ENCODE measurements around the gene FOXB1. TPM values are rescaled to one million over a fixed set of nuclear protein-coding genes. Genes with fewer than 3 reads are reported as not detected.

The FOXB1 gene
- total RNA-seq, 1 donor from 2014 or later, result not detected

DNA sequence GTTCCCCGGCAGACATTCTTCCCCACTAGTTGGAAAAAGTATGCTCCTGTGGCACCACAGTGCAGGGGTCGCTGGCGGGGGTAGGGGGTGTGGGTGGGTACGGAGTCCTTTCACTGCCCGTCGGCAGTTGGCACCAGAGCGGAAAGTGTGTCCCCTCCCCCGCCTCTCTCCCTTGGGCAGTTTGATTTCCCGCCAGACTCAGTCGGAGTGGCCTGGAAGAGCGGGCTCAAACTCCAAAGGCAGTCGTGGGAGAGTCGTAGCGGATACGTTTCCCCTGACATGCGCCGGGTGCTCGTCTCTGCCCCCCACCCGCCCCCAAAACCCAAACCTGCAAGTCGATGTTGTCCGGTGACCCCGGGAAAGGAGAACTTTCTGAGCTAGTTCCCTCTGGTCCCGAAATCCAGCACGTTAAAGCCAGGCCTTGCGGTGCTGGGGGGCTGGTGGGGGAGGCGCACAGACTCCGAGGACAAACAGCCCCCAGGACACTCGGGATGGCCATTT is 4.4 kb upstream of the FOXB1 start:
- Histone ChIP-seq H3K27ac (no peak overlapping the region), H3K27me3 (peaks cover 99% of the 10 kb centered on the region), H3K4me1 (peaks cover 19% of the 10 kb centered on the region), H3K4me3 (no peak overlapping the region), H3K9me3 (no peaks in the 10 kb centered on the region), H3K36me3 (no peaks in the 10 kb centered on the region)
- intact Hi-C loops (cut with DNase I), result no loop called here
- TF ChIP-seq, protein P1, sequence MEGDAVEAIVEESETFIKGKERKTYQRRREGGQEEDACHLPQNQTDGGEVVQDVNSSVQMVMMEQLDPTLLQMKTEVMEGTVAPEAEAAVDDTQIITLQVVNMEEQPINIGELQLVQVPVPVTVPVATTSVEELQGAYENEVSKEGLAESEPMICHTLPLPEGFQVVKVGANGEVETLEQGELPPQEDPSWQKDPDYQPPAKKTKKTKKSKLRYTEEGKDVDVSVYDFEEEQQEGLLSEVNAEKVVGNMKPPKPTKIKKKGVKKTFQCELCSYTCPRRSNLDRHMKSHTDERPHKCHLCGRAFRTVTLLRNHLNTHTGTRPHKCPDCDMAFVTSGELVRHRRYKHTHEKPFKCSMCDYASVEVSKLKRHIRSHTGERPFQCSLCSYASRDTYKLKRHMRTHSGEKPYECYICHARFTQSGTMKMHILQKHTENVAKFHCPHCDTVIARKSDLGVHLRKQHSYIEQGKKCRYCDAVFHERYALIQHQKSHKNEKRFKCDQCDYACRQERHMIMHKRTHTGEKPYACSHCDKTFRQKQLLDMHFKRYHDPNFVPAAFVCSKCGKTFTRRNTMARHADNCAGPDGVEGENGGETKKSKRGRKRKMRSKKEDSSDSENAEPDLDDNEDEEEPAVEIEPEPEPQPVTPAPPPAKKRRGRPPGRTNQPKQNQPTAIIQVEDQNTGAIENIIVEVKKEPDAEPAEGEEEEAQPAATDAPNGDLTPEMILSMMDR (IDR thresholded peaks at IDR 0.05), result no peak
- ATAC-seq, result no peak
- DNase-seq, result no peak

DNA sequence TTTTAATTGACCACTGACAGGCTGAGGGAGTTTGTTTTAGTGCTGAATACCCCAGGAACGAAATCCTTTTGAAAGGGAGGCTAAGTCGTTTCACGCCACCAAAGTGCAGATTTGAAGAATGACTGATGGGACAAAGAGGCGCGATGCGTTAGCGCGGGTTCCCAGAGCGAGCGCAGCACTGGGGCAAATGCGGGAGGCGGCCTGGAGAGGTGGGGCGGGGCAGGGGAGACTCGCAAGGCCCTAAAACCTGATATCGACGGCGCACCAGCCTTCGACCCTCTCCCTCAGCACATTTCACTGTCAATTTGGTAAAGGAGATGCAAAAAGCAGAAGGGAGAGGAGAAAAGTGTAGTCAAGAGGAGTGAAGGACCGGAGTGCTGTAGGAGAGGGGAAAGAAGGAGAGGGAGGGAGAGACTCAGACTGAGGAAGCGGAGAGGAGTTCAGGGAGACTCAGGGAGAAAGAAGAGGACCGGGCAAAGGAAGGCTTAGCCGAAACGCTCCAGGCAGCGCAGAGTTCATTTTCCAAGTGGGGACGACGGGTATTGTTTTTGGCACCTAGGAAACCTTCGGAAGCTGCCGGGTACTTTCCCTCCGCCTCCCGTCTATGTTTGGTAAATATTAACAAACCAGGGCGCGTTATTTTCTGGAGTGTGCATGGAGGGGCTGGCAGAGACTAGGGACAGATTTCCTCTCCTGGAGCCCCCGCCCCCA is 3.8 kb upstream of the FOXB1 start:
- Histone ChIP-seq H3K27me3 (peaks cover 99% of the 10 kb centered on the region), H3K36me3 (no peaks in the 10 kb centered on the region), H3K9me3 (no peaks in the 10 kb centered on the region), H3K4me1 (peaks cover 25% of the 10 kb centered on the region), H3K4me3 (no peak overlapping the region), H3K27ac (no peak overlapping the region)
- TF ChIP-seq, protein P1 (IDR thresholded peaks at IDR 0.05), result no peak
- no peak for DNase-seq
- no peak for ATAC-seq
- intact Hi-C loops (cut with DNase I), result no loop called here

DNA sequence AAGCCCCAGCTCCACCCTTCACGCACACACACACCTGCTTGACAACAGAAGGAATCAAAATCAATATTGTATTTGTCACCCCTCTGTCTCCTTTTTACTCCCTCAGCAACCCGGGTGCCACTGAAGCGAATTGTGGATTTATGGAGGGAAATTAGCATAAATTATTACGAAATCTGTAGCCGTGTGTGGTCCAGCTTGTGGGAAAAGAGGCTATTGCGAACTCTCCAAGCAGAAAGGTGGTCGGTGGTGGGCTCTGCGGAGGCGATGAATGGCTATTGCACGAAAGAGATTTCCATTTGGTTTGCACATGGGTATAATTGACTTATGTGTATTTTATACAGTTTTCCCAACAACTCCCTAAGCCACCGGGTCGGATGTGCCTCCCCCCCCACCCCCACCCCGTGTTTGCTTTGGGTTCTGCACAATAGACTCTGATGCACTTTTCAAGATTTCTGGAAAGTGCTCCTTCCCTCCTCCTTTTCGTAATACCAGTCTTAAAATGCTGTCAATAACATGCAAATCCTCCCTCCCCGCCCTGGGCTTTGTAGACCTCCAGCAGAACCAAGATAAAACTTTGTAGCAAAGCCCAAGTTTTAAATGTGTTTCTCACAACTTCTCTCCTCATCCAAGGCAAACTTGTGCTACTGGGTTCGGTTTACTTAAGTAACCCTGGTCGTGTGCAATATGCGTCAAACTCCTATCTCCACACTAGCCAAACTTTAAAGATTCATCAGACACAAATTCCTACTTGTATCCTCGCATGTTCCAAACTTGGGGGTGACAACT is 3.1 kb upstream of the FOXB1 start:
- H3K4me1 ChIP-seq, result peaks cover 33% of the 10 kb centered on the region
- DNase-seq, result no peak
- no peak overlapping the region for H3K4me3 ChIP-seq
- no peak for ATAC-seq
- no peaks in the 10 kb centered on the region for H3K36me3 ChIP-seq
- peaks cover 99% of the 10 kb centered on the region for H3K27me3 ChIP-seq
- TF ChIP-seq, protein P1 (IDR thresholded peaks at IDR 0.05), result no peak
- H3K27ac ChIP-seq, result no peak overlapping the region
- intact Hi-C loops (cut with DNase I), result no loop called here
- H3K9me3 ChIP-seq, result no peaks in the 10 kb centered on the region

DNA sequence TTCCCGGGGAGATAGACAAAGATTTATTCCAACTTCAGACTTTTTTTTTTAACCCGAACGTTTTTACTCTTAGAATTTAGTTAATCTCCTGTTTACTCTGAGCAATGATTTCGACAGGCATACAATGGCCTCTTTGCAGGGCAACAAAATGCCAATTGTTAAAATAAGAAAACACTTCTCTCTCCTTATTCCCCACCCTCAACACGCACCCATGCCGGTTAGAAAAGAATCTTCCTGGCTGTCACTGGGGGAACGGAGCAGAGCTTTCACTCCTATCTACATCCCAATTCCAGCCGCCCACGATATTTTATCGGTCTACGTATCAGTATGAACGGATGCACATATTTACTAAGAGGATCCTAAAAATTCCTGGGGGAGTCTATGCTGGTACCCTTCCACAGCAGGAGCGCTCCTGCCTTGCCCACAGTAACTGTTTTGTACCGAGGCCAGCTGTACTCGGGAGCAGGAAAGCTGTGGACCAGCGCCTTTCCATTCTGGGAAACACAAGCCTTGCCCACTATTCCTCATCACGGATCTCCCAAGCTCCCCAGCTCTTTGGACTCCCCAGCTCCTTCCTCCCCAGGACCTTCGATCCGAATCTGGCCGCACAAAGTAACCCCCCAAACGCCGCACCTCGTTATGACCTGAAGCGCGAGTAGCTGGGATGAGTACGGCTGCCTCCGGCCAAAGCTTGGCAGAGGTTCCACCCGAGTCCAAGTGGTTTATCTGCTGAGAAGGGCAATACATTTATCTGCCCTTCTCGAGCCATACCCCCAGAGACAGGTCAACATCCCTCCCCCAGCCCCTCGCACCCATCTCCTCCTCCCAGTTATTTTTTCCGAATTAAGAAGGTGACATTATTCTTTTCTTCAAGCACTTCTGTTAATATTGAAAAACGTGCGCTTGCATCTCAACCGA is 2.2 kb upstream of the FOXB1 start:
- intact Hi-C loops (cut with DNase I), result no loop called here
- DNase-seq, result no peak

More for the DNA sequence above, 2.2 kb upstream of the FOXB1 start:
- Histone ChIP-seq H3K4me3 (no peak overlapping the region), H3K27ac (no peak overlapping the region), H3K27me3 (peaks cover 99% of the 10 kb centered on the region), H3K4me1 (peaks cover 39% of the 10 kb centered on the region), H3K36me3 (no peaks in the 10 kb centered on the region), H3K9me3 (no peaks in the 10 kb centered on the region)
- no peak for ATAC-seq
- TF ChIP-seq, protein P1 (IDR thresholded peaks at IDR 0.05), result no peak

Data from upper lobe of right lung (tissue), 1 donor.